OCI-M2 (cell line): Measurements from ENCODE around the gene MUC13.

Source experiments
- DNase-seq: peaks from one replicate; lab custom pipeline; 2025; ENCODE audit not compliant: unreplicated experiment; lab: John Stamatoyannopoulos, UW

Gene MUC13

GRCh38 chr3:124878561-124879336 lies 55.8 kb downstream of the MUC13 start:
- DNase-seq, result peak; percentile 35

- DNase-seq, result no peak
These were observed 56.9 kb downstream of the MUC13 start for GRCh38 chr3:124877674-124878073.

- DNase-seq, result no peak
These were observed 58.1 kb downstream of the MUC13 start for GRCh38 chr3:124876401-124876878.

GRCh38 chr3:124873226-124873625 lies 61.3 kb downstream of the MUC13 start:
- no peak for DNase-seq

- DNase-seq, result no peak
These were observed 67.0 kb downstream of the MUC13 start for GRCh38 chr3:124867511-124867910.

GRCh38 chr3:124862006-124862405 lies 72.5 kb downstream of the MUC13 start:
- no peak for DNase-seq

- no peak for DNase-seq
These were observed 73.5 kb downstream of the MUC13 start for GRCh38 chr3:124861041-124861440.

- no peak for DNase-seq
These were observed 74.0 kb downstream of the MUC13 start for GRCh38 chr3:124860599-124860998.

- no peak for DNase-seq
These were observed 75.5 kb downstream of the MUC13 start for GRCh38 chr3:124859025-124859424.

- DNase-seq, result no peak
These were observed 76.3 kb downstream of the MUC13 start for GRCh38 chr3:124858275-124858674.

- no peak for DNase-seq
These were observed 77.9 kb downstream of the MUC13 start for GRCh38 chr3:124856677-124857076.
